RWPE2 (cell line): ENCODE results near the gene MYL1.

Source experiments
- ATAC-seq: fragments of 200-7000 bp; cut with Tn5 transposase; 3 replicates; pipeline ENCODE4 v1.9.1; 2021; ENCODE audit warnings: low read depth
- DNase-seq: peaks from one replicate; pipeline ENCODE4 v3.0.0-alpha.2; 2020; ENCODE audit warnings: low spot score
- H3K27ac ChIP-seq: fragments of 450-650 bp; 2 replicates; pipeline ENCODE4 v1.5.1; 2017; ENCODE audit warnings: mild to moderate bottlenecking; ENCODE audit not compliant: poor library complexity, severe bottlenecking
- H3K27me3 ChIP-seq: fragments of 250-450 bp; sonication (Bioruptor Pico); 2 replicates; pipeline ENCODE4 v1.5.1; 2021; ENCODE audit warnings: mild to moderate bottlenecking, moderate library complexity; ENCODE audit not compliant: insufficient read depth, poor library complexity, severe bottlenecking
- H3K36me3 ChIP-seq: fragments of 250-450 bp; sonication (Bioruptor Pico); 2 replicates; pipeline ENCODE4 v1.5.1; 2020; ENCODE audit warnings: low read depth, mild to moderate bottlenecking, moderate library complexity
- H3K4me1 ChIP-seq: fragments of 250-450 bp; sonication (Bioruptor Pico); 2 replicates; pipeline ENCODE4 v1.5.1; 2021; ENCODE audit warnings: mild to moderate bottlenecking, moderate library complexity; ENCODE audit not compliant: insufficient read depth, poor library complexity, severe bottlenecking
- H3K4me3 ChIP-seq: fragments of 250-450 bp; sonication (Bioruptor Pico); 2 replicates; pipeline ENCODE4 v1.5.1; 2021; ENCODE audit warnings: mild to moderate bottlenecking, moderate library complexity; ENCODE audit not compliant: severe bottlenecking
- H3K9me3 ChIP-seq: fragments of 250-450 bp; sonication (Bioruptor Pico); 2 replicates; pipeline ENCODE4 v1.5.1; 2021; ENCODE audit warnings: mild to moderate bottlenecking, moderate library complexity; ENCODE audit not compliant: severe bottlenecking
- TF ChIP-seq, protein P1 (sequence below): fragments of 450-650 bp; IDR thresholded peaks from one replicate; pipeline ENCODE4 v1.5.1; 2017; ENCODE audit warnings: mild to moderate bottlenecking, moderate library complexity; ENCODE audit not compliant: poor library complexity, severe bottlenecking

The MYL1 gene

DNA sequence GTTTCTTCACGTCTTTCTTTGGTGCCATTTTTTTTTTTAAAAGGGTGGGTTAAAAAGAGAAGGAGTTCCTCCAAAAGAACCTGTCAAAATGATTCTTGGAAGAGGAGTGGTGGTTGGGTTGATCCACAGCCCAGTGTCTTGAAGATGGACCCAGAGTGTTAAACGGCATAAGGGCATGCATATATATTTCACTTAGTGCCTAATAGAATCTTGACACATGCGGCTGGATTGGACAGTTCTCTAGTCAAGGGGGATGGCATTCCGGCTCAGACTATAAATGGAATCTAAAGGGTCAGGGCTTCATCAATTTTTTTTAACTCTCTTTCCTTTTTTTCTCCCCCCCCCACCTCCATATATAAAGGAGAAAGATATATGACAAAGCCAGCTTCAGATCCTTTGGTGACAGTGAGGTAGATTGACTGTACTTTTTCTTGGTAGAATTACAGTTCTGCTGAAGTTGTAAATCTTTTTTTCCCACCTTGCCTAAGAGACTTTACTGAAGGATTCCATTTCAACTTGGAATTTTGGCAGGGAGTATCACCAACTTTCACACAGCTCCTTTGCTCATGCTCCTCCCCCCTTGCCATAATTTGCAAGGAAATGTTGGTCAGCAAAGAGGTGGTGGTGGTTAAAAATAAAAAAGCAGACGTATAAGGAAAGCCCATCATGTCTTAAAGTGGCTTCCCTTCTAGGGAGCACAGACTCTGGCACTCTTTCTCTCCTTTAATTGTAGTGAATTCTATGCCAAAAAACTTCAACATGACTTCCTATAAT lies at the start of gene MYL1:
Gene MYL1 (minus strand): TSS at position 160 of the 774 bp plus-strand sequence. CDS start 132 bp downstream, at position 28.
- Histone ChIP-seq H3K9me3 (no peaks in the 10 kb centered on the region), H3K27me3 (no peaks in the 10 kb centered on the region), H3K27ac (no peak within 1 kb of the TSS), H3K4me1 (no peaks in the 10 kb centered on the region), H3K4me3 (no peak within 1 kb of the TSS), H3K36me3 (no peaks in the 10 kb centered on the region)
- ATAC-seq: no peak
- TF ChIP-seq, protein P1, sequence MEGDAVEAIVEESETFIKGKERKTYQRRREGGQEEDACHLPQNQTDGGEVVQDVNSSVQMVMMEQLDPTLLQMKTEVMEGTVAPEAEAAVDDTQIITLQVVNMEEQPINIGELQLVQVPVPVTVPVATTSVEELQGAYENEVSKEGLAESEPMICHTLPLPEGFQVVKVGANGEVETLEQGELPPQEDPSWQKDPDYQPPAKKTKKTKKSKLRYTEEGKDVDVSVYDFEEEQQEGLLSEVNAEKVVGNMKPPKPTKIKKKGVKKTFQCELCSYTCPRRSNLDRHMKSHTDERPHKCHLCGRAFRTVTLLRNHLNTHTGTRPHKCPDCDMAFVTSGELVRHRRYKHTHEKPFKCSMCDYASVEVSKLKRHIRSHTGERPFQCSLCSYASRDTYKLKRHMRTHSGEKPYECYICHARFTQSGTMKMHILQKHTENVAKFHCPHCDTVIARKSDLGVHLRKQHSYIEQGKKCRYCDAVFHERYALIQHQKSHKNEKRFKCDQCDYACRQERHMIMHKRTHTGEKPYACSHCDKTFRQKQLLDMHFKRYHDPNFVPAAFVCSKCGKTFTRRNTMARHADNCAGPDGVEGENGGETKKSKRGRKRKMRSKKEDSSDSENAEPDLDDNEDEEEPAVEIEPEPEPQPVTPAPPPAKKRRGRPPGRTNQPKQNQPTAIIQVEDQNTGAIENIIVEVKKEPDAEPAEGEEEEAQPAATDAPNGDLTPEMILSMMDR: no peak
- no peak for DNase-seq

DNA sequence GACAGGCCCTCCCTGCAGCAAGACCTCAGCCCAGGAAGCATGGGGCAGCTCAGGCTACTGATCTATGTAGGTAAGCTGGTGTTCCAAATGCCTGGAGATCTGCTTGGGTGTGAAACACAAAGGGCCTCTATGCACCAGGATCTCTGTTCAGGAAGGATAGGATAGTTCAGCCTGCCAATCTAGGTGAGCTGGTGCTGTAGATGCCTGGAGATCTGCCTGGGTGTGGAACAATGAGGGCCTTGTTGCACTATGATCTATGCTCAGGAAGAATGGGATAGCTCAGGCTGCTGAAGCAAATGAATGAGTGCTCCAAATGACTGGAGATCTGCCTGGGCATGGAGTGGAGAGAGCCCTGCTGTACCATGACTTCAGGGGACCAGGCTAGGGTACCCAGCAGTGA lies 48.9 kb upstream of the MYL1 start:
- Histone ChIP-seq H3K4me1 (no peaks in the 10 kb centered on the region), H3K36me3 (no peaks in the 10 kb centered on the region), H3K27me3 (no peaks in the 10 kb centered on the region), H3K9me3 (no peaks in the 10 kb centered on the region), H3K4me3 (no peak overlapping the region), H3K27ac (no peak overlapping the region)
- TF ChIP-seq, protein P1: no peak
- DNase-seq: no peak
- ATAC-seq: no peak

DNA sequence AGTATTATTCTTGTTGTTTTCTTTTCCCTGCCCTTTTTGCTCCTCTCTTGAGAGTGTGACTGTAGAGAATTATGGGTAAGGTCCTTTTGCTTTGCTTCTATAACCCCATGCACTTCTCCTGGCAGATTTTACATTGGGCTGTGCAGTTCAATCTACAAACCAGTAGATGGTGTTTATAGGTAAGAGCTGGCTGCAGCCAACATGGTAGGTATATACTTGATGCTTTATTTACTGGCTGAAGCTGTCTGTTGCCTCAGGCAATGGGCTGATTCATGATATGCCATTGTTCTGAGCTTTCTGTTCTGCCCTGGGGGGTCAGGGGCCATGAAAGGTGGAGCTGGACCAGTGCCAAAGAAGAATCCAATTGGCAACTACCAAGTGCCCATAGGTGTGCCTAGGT lies 48.3 kb upstream of the MYL1 start:
- no peak for DNase-seq

DNA sequence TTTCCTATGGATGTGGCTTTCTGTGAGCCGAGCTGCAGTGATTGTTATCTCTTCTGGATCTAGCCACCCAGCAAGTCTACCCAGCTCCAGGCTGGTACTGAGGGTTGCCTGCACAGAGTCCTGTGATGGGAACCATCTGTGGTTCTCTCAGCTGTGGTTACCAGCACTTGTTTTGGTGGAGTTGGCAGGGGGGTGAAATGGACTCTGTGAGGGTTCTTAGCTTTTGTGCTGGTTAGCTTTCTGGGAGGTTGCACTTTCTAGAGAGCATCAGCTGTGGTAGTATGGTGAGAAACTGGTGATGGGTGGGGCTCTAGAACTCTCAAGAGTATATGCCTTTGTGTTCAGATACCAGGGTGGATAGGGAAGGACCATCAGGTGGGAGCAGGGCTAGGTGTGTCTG lies 45.4 kb upstream of the MYL1 start:
- Histone ChIP-seq H3K27me3 (no peaks in the 10 kb centered on the region), H3K27ac (no peak overlapping the region)
- DNase-seq: no peak

More for the DNA sequence above, 48.3 kb upstream of the MYL1 start:
- no peak overlapping the region for H3K4me3 ChIP-seq
- no peak for ATAC-seq
- H3K27ac ChIP-seq: no peak overlapping the region
- H3K9me3 ChIP-seq: no peaks in the 10 kb centered on the region
- H3K36me3 ChIP-seq: no peaks in the 10 kb centered on the region
- TF ChIP-seq, protein P1: peak; percentile 16
- H3K27me3 ChIP-seq: no peaks in the 10 kb centered on the region
- no peaks in the 10 kb centered on the region for H3K4me1 ChIP-seq

DNA sequence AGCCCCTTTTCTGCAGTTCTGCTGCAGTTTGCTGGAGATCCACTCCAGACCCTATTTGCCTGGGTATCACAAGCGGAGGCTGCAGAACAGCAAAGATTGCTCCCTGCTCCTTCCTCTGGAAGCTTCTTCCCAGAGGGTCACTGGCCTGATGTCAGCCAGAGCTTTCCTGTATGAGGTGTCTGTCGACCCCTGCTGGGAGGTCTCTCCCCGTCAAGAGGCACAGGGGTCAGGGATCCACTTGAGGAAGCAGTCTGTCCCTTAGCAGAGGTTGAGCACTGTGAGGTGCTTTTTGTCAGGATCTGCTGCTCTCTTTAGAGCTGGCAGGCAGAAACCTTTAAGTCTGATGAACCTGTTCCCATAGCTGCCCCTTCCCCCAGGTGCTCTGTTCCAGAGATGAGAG lies 42.0 kb upstream of the MYL1 start:
- Histone ChIP-seq H3K36me3 (no peaks in the 10 kb centered on the region), H3K4me3 (no peak overlapping the region), H3K9me3 (no peaks in the 10 kb centered on the region), H3K4me1 (no peaks in the 10 kb centered on the region), H3K27me3 (no peaks in the 10 kb centered on the region), H3K27ac (no peak overlapping the region)
- no peak for DNase-seq
- TF ChIP-seq, protein P1: no peak
- no peak for ATAC-seq

More for the DNA sequence above, 45.4 kb upstream of the MYL1 start:
- no peak for ATAC-seq
- Histone ChIP-seq H3K36me3 (no peaks in the 10 kb centered on the region), H3K4me1 (no peaks in the 10 kb centered on the region), H3K9me3 (no peaks in the 10 kb centered on the region), H3K4me3 (no peak overlapping the region)
- TF ChIP-seq, protein P1: no peak
